Measurements from ENCODE around the gene GNB1L. TPM values are rescaled to one million over a fixed set of nuclear protein-coding genes. Genes with fewer than 3 reads are reported as not detected.

GNB1L gene
- polyA plus RNA-seq, 1 donor, result 4.2 TPM

DNA sequence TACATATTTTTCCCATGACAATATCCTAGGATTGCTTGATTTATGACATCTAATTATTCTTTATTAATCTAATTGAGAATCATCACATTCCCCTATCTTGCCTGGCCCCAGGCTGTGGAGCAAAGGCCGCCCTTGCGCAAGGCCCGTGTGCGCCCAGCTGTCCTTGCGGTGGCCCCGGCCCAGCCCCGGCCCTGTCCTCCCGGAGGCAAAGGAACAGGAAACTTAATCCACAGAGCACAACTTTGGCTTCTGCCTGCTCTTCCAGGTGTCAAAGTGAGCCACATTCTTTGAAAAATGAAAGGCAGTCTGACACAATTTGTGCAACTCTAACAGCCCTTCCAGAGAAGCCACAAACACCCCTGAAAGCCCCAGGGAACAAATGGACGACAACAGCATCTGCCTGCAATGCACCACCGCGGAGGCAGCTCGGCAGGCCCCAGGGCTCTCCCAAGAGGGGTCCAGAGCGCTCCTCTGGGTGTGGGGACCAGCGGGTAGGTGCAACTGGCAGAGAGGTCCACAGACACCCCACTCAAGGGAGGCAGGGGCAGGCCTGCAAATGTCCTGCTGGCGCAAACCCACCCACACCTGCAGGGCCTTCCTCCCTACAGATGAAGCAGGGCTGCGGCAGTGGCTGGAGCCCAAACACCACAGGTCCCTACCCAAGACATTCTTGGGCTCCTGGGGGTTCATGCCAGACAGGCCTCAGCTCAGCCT lies 30.3 kb downstream of the GNB1L start:
- DNase-seq, result no peak

DNA sequence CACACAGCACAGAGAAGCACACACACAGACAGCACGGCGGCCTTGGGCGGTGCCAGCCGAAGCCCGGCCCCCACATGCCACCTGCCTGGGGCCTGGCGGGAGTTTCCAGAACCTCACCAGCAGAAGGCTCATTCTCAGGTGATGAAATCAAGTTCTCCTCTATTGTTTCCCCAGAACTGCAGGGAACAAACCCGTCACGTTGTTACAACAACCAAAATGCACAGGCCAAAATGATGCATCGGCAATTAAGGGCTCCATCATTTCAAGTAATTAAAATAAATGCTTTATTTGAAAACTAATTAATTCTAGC lies 30.8 kb downstream of the GNB1L start:
- no peak for DNase-seq

DNA sequence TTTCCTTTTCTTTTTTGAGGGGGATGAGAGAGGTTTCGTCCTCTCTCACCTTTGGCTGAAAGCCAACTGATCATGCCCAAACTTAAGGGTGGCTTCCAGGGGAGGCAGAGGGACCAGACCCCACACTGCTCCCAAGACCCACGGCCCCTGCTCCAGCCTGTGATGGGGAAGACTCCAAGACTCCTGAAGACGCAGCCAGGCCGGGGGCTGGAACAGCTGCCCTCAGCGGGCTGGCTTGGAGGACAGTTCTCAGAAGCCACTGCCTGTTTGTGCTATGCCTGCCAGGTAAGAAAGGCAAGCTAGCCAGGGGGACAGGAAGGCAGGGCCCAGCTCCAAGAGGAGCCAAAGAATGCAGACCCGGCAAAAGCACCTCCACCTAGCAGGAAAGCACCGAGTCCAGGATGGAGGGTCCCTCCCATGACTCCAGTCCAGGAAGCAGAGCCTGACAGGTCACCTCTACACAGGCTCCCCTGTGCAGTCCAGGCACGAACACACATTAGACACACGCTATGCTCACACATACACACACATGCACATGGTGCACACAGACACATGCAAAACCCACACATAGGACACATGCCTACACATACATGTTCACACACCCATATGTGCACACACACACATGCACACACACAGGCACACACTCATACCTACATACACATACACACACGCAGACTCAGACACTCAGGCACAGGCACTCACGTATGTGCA lies 31.3 kb downstream of the GNB1L start:
- DNase-seq, result no peak

DNA sequence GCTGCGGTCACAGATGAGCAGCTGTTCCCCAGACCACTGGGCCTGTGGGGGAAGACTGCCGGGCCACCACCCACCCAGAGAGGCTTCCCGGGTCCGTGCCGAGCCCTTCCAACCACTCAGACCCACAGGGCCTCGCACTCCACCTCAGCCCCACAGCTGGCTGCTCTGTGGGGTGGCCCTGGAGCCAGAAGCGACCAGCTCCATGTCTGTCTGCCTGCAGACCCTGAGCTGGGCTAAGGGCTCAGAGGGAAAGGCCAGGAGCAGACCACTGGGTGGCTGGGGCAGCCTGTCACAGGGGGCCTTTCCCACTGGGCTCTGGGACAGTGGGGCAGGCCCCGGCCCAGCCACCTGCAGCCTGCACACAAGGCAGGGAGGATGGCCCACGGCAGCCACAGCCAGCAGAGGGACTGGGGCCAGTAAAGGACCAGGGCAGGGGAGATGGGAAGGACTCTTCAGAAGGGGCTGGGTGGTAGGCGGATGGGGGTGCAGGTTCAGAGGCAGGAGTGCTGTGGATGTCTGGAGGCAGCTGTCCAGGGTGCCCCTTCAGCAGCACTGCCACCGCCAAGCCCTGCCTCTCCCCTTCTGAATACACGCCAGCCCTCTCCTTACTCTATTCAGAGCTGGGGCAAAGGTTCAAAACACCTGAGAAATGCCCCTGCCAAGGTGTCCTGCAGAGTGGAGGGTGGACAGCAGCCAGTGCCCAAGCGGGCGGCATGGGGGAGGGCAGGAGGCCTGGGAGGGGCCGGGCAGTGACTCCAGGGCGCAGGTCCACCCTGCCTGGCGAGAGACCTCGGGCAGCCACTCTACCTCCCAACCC lies 32.2 kb downstream of the GNB1L start:
- DNase-seq, result no peak

DNA sequence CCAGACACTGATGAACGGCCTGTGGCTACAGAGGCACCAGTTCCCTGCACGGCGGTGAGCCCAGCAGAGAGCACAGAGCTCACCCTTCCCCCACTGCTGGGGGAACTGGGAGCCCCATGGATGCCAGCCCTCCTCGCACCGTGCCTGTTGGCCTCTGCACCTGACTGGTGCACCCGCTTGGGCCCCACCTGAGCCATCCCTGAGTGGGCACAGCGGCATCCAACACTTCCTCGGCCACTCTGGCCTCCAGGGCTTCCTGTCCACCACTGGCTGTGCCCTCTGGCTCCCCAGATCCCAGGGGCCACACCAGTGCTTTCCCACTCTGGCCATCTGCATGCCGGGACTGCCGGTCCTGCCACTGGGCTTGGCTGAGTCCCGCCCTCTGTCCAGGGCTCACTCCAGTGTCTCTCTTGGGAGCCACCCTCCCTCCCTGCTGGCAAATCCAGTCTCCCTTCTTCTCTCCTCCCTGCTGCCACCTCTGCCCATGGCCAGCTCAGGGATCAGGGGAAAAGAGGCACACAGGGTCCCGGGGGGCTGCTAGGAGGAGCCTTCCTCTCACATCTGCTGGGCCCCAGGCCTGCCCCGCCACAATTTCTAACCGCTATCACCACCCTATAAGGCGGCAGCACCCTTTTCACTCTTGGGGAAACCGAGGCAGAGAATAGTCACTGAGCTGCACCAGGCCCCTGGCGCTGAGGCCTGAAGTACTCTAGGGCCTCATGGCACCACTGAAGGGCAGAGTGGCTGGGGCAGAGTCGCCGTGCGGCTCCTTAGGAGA lies 33.0 kb downstream of the GNB1L start:
- no peak for DNase-seq

DNA sequence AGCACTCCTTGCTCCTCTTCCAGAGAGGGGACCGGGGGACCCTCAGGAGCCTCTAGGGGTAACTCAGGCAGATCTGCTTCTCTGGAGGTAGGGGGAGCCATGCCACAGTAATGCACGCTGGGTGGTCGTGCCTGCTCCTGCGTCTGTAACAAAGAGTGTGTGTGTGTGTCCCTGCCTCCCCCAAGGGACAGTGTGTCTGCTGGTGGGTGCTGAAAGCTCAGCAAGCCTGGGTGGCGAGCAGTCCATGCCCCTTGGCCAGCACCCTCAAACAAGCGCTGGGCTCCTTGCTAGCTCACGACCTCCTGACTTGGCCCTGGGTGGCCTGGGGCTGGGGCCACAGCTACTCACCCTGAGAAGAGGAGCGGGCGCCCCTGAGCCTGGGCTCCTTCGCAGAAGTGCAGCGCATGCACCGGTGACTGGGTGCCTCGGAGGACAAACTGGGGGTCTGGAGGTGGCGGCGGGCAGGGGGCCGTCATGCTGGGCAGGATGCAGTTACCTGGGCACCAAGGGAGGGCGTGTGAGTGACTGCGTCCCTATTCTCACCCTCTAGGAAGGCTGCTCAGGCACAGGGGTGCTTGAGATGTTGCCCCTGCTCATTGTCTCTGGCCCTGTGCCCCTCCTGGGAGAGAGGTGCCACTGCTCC lies 33.7 kb downstream of the GNB1L start:
- no peak for DNase-seq

DNA sequence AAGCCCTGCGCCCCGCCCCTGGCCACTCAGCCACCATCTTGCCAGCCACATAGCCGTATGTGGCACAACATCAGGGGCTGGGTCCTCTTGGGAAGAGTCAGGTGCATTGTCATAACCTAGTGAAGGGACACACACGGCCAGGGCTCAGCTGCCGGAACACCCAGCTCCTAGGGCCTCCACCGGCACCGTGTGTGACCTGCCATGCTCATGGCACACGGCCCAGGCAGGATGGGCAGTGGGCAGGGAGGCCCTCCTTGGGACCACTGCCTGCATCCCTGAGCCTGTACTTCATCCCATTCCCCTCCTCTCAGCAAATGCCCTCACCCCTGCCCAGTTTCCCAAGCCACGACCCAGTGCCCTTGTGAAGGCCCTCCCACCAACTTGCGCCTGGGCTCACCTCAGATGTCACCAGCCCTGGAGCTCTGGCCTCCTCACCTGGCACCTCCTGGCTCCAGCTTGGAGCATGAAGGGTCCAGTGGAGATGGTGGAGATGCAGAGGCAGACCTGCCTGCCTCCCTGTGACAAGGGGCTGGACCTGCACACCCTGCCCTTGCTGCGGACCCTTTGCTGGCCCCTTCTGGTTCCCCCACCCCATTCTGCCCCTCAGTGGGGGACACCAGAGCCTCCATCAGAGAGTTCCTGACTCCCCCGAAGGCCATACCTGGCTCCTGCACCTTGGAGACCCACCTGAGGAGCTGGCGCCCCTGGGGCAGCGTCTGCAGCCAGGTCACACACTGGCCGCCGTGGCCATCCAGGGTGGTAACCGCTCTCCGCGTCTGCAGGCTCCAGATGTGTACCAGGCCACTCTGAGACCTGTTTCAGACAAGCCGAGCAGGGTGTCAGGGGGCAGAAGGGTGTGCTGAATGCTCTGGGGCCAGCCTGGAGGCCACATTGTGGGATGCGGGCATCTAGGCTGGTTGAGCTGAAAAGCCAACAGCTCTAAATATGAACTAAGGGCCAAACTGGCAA lies 34.5 kb downstream of the GNB1L start:
- no peak for DNase-seq

DNA sequence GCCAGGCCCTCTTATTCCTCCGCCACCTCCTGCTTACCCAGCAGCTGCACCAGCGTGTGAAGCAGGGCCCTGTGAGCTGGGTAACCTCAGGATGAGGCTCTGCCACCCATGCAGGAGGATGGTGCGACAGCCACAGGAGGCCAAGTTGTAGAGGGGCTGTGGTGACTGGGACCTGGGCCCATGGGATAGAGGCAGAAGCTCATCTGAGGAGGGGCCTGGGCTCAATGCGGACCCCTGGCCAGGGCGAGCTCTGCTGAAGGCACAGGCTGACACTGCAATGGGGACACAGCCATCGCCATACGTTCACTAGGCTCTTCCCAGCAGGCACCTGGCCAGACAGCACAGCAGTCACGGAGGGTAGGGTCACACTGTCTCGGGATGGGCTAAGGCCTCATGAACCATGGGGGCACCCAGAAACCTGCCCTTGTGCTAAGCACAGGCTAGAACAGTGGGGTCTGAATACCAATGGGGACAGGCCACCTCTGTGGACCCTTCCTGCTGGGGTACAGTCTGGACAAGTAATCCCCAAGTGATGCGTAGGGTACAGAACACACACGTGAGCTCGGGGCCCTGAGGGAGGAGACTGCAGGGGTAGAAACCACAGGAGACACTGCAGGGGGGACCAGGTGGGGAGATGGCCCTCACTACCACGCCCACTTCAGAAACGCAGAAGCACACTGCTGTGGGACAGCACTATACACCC lies 35.3 kb downstream of the GNB1L start:
- no peak for DNase-seq

DNA sequence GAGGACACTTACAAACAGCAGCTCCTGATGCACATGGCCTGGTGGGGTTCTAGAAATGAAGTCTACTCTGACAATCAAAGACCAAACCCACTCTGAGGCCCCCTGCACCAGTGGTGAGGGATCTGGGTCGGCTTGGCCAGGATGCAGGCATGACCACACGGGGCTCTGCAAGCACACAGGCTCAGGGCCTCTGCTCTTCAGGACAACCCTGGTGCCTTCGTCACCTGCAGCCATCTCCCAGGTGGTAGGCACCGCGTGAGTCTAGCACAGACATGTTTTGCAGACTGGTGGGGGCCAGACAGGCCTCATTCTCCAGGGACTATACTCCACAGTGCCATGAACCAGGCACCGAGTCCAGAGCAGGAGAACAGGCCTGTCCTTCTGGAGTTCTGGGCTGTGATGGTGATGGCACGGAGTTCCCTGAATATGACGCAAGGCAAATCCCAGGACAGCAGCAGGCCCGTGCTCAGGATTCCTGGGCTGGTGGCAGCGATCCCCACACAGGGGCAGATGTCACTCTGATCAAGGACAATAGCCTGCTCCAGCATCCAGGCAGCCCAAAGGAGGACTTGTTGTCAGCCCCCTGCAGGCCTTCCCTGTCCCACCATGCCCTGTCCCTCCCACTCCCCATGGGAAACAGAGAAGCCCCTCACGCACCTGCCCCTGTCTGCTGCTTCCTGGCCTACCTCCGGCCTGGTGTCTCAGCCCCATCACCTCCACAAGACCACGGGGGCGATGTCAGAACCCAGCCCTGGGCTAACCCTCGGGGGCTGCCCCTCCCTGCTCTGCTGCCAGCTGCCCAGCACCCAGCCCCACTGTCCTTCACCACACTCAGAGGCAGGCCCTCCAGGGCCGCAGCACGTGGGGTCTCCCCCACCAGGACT lies 36.1 kb downstream of the GNB1L start:
- DNase-seq, result no peak

DNA sequence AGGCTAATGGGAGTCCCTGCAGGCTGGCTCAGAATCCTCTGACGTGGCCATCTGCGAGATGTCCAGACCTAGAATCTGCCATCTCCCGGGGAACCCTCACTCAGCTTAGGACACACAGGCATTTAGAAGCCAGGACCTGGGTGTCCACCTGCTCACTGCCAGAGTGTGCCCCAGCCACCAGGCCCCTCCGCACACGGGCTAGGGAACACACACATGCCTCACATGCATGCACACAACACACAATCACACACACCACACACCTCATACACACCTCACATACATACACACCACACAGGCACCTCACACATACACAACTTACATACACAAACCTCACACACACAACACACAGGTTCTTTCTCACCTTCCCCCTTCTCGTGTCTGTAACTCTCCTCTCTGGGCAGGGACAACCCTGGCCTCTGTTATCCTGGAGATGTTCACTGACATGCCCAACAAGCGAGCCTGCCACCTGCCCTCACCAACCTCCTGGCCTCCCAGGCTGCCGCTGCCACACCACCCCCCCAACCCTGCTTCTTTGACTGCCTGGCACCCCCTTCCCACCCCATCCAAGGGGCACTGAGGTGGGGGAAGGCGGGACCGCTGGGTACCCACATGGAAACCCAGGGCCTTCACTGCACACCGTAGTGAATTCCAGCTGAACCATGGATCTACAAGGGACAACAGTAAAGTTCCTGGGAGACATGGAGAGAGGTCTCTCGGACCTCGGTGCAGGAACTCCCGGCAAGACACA lies 38.1 kb downstream of the GNB1L start:
- DNase-seq, result no peak

DNA sequence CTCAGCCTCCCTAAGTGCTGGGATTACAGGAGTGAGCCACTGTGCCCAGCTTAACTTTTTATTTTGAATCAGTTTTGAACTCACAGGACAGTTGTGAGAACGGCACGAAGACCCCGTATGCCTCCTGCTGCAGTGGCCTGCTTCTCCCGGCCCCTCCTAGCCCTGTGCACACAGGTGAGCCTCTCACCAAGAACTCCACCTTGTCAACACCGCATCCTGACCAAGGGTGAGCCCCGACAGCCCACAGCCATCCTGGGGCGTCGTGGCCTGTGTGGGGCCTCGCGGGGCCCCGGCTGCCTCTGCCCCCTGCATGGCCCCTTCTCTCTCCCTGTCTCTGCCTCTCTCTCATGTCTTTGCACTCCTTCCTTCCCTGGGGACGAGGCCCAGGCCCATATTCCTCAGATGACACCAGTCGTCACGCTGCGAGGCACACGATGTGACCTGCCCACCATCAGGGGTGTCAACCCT lies 38.8 kb downstream of the GNB1L start:
- DNase-seq, result no peak

DNA sequence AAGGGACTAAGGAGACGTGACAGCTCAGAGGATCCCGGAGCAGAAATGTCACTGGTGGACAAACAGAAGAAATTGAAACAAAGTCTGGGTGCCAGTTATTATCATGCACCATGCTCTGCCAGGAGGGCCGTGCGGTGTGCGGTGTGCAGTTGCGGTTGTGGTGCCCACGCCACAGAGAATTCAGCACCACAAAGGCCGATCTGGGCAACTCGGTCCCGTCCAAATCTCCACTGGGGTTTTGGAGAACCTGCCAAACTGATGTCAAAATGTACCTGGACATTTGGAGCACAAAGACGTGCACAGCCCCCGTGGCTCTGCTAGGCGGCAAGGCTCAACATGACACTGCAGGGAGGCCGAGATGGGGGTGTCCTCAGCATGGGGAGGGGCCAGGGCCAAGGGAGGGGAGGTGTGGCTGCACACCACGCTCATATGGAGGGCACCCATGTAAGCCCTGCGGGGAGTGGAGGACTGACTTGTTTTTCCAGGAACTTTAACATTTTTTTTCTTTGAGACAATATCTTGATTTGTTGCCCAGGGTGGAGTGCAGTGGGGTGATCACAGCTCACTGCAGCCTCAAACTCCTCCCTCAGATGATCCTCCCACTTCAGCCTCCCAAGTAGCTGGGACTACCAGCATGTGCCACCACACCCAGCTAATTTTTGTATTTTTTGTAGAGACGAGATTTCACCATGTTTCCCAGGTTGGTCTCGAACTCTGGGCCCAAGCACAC lies 39.4 kb downstream of the GNB1L start:
- DNase-seq, result no peak

DNA sequence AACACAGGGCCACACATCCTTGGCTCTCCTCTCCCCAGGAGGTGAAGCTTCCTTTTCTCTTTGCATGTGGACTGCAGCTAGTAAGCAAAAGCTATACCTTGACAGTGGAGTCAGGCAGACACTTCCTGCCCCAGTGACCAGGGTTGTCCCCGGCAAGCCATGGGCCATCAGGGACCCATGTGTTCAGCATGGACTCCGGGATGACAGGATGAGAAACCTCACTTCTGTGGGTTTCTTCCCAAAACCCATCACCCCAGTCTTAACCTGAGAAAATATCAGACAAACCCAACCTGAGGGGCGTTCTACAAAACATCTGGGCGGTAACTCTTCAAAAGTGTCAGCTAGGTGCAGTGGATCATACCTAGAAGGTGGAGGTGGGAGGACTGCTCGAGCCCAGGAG lies 40.2 kb downstream of the GNB1L start:
- DNase-seq, result no peak

DNA sequence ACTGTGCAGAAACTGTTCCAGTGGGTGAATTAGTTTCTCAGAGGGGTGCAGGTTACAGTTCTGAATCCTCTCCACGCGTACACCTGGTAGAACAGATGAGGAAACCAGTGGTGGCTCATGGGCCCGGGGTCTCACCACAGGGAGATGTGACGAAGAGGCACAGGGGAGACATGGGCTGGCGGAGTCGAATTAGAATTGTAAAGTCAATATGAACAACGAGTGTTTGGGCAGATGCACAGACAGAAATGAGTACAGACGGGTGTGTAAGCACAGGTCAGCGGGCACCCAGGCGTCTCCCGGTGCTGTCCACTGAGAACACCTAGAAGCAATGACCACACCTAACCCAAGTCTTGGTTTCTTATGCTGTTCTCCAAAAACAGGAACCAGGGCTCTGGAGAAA lies 41.8 kb downstream of the GNB1L start:
- DNase-seq, result no peak

DNA sequence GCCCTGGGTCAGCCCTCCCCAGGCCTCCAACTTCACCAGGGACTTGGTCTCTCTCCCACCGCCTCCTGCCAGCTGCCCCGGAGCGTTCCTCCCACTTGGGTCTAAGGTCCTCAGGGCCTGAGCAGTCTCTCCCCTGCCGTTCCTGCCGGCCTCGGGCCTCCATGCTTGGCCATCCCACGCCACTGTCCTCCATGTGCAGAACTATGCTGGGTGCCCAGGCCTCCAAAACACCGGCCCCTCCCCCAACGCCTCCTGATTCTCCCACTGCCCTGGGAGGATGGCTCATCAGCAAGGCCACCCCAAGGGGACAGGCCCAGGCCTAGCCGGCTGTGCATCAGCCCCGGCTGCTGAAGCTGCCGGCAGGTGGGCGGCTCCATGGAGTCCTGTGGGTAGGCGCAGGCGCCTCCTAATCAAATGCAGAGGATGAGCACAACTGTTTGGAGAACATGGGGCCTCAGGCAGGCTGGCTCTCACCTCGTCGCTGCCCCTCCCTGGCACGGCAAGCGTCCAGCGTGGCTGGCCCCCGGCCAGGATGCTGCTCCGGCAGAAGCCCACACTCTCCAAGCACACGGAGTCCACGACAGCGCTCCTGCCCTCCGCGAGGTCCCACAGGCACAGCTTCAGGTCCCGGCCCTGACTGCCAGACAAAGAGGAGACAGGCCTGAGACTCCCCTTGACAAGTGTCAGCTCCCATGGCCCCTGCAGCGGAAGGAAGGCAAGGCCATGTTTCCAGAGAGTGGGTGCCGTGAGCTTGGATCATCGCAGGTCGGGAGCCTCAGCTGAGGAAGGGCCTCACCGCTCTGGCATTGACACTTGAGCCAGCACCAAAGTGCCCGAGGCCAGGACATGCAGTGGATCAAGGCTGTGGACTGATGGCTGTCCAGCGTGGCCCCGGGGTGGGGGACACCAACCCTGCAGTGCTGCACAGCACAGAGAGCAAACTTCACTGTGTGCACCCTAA lies 42.6 kb downstream of the GNB1L start:
- no peak for DNase-seq

DNA sequence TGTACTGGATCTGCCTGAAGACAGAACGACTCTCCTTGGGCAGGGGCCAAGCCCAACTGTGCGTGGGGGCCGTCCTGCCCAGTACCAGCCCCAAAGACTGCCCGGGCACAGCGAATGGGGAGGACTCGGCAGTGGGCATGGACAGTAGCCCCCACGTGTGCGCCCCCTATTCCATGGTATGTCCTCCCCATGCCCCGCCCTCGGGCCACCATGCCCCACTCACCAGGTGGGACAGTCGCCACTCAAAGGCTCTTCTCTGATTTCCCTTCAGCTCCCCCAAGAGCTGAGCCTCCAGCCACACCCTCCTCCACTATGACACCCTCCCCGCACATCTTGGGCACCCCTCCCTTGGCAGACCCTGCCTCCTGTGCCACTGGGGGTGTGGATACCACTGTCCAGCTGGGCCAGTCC lies 43.5 kb downstream of the GNB1L start:
- no peak for DNase-seq

All from left kidney (tissue), 2 donors.